ENCODE data around the gene CYB5R3.
"Not testable (repeated sequence)": the region's sequence is repeated elsewhere in the genome, so short reads cannot be mapped to it uniquely, and the experiment has no call there.

The CYB5R3 gene

GRCh38 chr22:42624551-42625106, 24.6 kb downstream of the CYB5R3 start:
- no peak for DNase-seq (ENCODE audit: low read depth in 1 of 2, low spot score in 1 of 2)

- no peak for DNase-seq (ENCODE audit: low read depth in 1 of 2, low spot score in 1 of 2)
Measured at GRCh38 chr22:42623756-42624441, 25.3 kb downstream of the CYB5R3 start.

GRCh38 chr22:42623301-42623751, 25.9 kb downstream of the CYB5R3 start:
- no peak for DNase-seq (ENCODE audit: low read depth in 1 of 2, low spot score in 1 of 2)

- no peak for DNase-seq (ENCODE audit: low read depth in 1 of 2, low spot score in 1 of 2)
Measured at GRCh38 chr22:42622061-42622710, 27.0 kb downstream of the CYB5R3 start.

GRCh38 chr22:42621505-42622002, 27.6 kb downstream of the CYB5R3 start:
- DNase-seq (ENCODE audit: low read depth in 1 of 2, low spot score in 1 of 2) = peak; percentile 16 to 43

GRCh38 chr22:42620084-42620483, 29.1 kb downstream of the CYB5R3 start:
- no peak for DNase-seq (ENCODE audit: low read depth in 1 of 2, low spot score in 1 of 2)

GRCh38 chr22:42619261-42620063, 29.7 kb downstream of the CYB5R3 start:
- no peak for DNase-seq (ENCODE audit: low read depth in 1 of 2, low spot score in 1 of 2)

- no peak for DNase-seq (ENCODE audit: low read depth in 1 of 2, low spot score in 1 of 2)
Measured at GRCh38 chr22:42617155-42617983, 31.8 kb downstream of the CYB5R3 start.

GRCh38 chr22:42615860-42616175, 33.4 kb downstream of the CYB5R3 start:
- DNase-seq (ENCODE audit: low read depth in 1 of 2, low spot score in 1 of 2) = not testable (repeated sequence)

GRCh38 chr22:42615092-42615859, 33.9 kb downstream of the CYB5R3 start:
- peak; percentile 63 to 69 for DNase-seq (ENCODE audit: low read depth in 1 of 2, low spot score in 1 of 2)

GRCh38 chr22:42614312-42615091, 34.7 kb downstream of the CYB5R3 start, which contains the start of gene POLDIP3:
POLDIP3 (minus strand) TSS chr22:42614883; CDS start chr22:42614857, 26 bp downstream.
- DNase-seq (ENCODE audit: low read depth in 1 of 2, low spot score in 1 of 2) = peak; percentile 97

GRCh38 chr22:42613872-42614301, 35.3 kb downstream of the CYB5R3 start:
- DNase-seq (ENCODE audit: low read depth in 1 of 2, low spot score in 1 of 2) = peak in 1 of 2 donors; percentile 12

GRCh38 chr22:42612336-42612735, 36.9 kb downstream of the CYB5R3 start:
- DNase-seq (ENCODE audit: low read depth in 1 of 2, low spot score in 1 of 2) = no peak

GRCh38 chr22:42611051-42611450, 38.1 kb downstream of the CYB5R3 start:
- no peak for DNase-seq (ENCODE audit: low read depth in 1 of 2, low spot score in 1 of 2)

GRCh38 chr22:42610186-42610585, 39.0 kb downstream of the CYB5R3 start:
- DNase-seq (ENCODE audit: low read depth in 1 of 2, low spot score in 1 of 2) = no peak

- DNase-seq (ENCODE audit: low read depth in 1 of 2, low spot score in 1 of 2) = no peak
Measured at GRCh38 chr22:42608823-42609361, 40.3 kb downstream of the CYB5R3 start.

- DNase-seq (ENCODE audit: low read depth in 1 of 2, low spot score in 1 of 2) = no peak
Measured at GRCh38 chr22:42608136-42608822, 40.9 kb downstream of the CYB5R3 start.

- not testable (repeated sequence) for DNase-seq (ENCODE audit: low read depth in 1 of 2, low spot score in 1 of 2)
Measured at GRCh38 chr22:42607641-42608040, 41.6 kb downstream of the CYB5R3 start.

All from stimulated activated CD4-positive, alpha-beta T cell treated with anti-CD3 and anti-CD28 coated beads, Interleukin-15, amount 100 ng/mL, for 1 hour (primary cell).